COLO829 (cell line): ENCODE measurements around the gene CNTN6.
A peak's percentile ranks its signal among the peaks of the same experiment; 100 is the strongest.

Experiments used
- DNase-seq: peaks from one replicate; pipeline ENCODE4 v3.0.0; 2012; ENCODE audit warnings: low spot score

The CNTN6 gene

DNA sequence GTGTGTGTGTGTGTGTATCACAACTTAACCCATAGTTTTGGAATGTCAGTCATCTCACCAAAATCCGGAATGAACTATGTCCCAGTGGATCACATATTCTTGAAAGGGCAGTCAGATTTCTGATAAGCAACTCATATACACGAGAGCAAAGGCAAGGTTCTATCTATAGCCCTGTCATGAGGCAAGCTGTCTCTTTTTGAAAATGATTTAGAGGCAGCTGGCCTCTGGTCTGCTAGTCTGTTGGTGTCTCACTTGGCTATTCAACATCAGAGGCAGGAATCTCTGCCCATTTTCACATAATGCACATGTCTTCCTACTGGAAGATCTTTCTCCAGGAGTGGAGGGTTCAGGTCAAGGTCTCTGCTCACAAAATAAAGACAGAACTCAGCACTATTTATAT, 79.8 kb downstream of the CNTN6 start:
- no peak for DNase-seq

DNA sequence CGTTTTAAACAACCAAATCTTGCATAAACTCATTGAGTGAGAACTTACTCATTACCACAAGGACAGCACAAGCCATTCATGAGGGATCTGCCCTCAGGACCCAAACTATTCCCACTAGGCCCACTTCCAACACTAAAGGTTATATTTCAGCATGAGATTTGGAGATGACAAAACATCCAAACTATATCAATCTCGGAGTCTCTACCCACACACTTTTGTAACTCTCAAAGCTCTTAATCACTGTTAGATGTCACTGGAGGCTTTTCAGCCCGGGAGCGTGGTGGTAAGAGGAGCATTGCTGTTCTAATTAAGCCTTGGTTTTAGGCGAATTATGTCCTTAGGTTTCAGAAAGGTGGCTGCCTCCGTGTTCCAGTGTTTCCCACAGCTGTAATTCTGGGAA, 86.3 kb downstream of the CNTN6 start:
- DNase-seq: peak; percentile 15

DNA sequence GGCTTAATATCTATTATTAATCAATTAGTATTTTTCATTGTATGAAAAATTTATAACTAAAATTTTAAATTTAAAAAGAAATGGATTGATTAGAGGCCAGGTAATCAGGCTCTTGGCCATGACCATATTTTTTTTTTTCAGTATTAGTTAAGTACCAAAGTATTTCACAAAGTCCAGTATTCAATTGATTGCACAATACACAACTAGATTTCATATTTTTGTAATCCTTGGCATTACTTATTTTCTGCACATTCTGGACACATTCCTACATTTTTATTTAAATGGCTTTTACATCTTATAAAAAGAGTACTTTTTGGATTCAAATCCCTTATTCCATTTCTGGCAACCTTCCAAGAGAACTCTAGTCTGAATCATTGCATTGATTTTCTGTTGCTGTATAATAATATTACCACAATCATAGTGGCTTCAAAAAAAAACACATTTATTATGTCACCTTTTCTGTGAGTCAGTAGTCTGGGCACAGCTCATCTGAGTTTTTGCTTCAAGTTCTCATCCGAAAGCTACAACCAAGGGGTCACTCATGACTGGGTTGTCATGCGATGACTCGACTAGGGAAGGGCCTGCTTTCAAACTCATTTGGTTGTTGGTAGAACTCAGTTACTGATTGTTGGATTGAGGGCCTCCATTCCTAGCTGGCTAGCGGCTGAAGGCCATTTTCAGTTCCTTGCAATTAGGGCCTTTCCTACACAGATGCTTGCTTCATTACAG, 90.7 kb downstream of the CNTN6 start:
- no peak for DNase-seq

DNA sequence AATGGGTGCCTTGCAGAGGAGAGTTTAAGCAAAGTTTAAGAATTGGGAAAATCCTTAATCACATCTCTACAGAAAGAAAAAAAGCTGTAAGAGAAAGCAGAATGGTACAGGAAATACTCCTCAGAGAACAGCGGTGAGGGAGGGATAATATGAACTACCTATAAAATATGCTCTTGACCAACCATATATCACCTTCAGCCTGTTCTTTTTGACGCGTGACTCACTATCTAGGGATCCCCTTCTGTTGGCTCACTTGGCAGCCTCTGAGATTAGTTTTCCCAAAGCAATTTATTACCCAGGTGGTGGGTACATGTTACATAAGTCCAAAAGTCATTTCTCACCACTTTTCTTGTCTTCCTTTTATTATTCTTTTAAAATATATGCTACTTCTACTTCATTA, 97.7 kb downstream of the CNTN6 start:
- DNase-seq: no peak

DNA sequence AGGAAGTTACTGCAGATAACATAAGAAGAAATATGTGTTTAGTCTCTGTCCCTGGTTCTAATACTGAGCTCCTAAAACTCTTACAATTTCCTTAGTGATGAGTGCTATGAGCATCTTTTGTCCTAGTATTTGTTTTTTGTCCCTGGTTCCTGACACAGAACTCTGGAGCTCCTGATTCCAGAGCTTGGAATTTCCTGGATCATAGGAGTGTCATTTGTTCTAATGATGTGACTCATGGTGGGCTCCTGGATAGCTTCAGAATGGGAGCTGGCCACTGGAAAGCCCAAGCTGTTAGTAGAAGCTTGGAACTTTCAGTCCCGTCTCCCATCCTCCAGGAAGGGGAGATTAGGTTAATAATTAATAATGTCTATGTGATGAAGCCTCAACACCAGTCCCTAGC, 98.2 kb downstream of the CNTN6 start:
- DNase-seq: no peak

DNA sequence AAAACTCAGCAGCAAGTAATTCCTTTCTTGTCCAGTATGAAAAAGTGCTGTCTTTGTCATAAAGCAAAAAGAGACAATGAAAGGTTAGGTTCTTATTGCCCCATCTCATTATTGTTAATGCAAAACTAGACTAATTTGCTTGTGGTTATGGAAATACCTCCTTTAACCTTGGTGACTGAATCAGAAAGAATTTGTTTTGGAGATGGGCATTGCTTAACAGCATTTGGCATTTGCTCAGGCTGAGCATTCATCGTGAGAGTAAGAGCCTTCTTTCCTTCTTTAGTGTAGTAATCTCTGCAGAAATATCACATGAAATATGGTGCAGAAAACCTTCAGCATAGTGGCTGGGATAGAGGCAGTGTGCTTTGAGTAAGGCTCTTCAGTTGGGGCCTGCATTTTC, 103.1 kb downstream of the CNTN6 start:
- DNase-seq: no peak

DNA sequence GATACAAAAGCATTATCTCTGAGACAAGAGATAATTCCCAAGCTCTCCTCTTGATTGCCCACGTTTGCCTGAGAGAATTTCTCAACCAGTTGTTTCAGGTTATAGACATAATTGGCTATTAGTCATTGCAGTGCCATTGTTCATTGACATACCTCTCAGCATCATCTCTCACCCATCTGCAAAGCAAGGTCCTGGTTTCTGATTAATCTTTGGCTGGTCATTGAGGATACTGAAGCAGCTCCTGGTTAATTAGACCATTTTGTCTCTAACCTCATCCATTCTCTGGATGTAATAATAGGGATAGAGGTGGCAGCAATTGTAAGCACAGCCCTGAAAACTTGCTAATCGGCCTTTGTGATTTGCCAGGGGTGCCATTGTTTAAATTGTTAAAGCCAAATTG, 104.2 kb downstream of the CNTN6 start:
- no peak for DNase-seq

DNA sequence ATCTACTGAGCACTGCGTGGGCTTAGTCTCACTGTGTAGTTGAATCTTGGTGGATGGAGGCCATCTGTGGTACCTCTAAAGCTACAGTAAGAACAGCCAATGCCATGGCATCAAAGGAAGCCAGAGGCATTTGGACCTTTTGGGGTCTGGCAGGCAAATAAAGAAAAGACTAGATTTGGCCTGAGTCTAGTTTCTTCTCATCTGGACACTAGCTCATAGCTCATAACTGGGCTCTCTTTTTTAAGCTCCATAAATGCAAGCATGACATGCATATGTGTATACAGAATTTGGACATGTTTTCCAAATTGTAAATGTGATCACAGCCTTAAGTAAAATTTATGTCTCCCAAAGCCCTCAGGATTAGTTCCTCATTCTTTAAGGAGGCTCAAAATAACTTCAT, 107.5 kb downstream of the CNTN6 start:
- no peak for DNase-seq

DNA sequence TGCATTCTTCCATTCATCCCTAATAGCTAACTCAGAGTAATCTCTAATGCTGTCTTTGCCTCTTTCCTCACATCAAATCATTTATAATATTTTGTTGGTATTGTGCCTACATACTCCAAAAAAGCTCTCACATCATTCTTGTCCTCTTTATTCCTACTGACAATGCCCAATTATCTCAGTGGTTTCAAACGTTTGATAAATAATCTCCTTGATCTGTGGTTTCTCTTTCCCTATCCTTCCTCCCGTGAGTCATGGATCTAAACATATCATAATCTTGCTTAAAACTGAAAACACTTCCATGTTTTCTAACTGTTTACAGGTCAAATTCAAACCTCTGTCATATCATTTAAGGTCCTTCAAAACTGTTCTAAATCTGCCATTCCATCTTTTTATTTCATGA, 115.1 kb downstream of the CNTN6 start:
- peak; percentile 12 for DNase-seq

DNA sequence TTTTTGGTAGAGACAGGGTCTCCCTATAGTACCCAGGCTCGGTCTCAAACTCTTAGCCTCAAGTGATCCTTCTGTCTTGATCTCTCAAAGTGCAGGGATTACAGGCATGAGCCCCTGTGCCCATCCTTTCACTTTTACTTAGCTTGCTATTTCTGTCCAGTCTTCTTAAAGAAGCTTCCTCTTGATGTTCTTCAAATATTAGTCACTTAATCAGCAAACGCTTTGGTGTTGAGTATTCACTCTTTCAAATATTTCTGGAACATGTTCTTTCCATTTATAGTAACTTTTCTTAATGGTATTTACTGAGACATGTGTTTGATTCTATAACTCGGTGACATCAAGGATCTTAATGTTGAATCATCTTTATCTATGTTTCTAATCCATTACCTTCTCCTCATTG, 122.1 kb downstream of the CNTN6 start:
- DNase-seq: no peak

DNA sequence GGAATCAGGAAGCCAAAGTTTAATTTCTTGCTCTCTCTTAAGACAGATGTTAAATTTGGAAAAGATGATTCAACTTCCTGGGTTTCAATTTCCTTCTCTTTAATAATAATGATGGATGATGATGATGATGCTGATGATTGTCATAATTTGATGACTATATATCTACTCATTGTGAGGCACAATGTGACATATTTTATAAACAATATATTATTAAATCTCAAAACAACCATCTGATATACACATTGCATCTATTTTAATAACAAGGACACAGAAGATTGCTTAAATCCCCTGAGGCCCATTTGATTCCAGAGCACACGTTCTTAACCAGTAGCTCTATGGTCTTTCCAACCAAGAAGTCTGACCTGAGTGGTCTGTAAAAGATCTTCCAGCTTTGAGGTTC, 124.0 kb downstream of the CNTN6 start:
- DNase-seq: no peak

DNA sequence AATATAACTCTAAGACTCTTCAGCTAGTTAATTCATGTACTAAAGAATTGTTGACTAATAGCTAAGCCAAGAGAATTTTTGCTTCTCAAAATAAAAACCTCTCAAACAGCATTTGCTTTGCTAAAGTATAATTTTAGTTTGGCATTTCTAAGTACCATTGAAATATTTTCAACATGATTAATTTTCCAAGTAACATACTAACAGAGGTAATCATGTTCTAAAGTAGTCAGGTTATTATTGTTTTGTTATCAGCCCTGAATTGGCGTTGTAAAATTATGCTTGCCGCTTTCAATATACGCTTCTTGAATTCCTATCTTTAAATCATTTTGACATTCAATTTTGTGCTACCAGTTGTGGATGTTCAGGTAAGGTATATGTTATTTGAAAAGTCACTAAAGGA, 134.3 kb downstream of the CNTN6 start:
- no peak for DNase-seq

DNA sequence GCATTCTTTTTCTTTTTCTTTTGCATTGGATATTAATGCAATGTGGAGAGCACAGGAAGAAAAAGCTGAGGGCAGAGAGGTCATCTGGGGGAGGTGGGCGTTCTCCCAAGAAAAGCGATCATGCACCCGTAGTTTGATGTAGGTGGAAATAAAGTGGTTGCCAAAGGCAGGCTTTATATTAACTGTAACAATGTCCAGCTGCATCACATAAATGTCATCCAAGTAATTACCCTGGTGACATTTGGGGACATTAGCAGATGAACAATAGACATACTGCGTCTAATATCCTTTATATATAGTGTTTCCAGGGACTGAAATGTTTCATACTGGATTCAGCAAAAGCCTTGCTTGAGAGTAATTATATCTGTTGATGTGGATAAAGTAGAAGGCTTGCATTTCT, 135.5 kb downstream of the CNTN6 start:
- DNase-seq: no peak

DNA sequence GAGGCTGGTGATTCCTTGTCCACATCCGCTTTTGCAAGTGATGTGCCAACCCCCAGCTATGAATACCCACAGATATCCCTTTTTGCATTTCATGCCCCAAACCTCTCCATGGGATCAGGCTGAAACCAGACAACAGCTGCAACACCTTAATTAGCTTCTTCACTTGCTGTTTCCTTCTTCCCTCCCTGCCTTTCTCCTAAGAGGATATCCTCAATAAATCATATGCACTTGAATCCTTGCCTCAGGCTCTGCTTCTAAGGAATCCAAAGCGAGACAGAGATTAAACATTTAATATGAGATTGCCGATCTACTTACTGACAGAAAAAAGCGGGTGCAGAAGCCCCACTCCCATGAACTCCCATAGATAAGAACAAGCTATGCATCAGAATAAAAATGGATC, 138.1 kb downstream of the CNTN6 start:
- DNase-seq: no peak

DNA sequence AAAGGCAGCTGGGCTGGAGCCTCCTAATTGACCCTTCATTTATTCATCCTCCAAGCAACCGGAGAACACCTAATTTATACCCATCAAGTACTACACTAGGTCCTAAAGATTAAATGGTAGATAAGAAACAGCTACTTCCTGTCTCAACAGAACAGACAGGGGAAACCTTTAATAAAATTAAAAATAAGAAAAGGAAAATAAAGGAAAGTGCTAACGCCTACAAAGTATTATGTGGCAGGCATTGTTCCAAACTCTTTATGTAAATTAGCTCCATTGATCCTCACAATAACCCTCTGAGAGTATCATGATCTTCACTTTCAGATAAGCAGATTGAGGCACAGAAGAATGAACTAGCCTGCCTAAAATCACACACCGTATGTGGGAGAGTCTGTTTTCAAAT, 139.5 kb downstream of the CNTN6 start:
- no peak for DNase-seq

DNA sequence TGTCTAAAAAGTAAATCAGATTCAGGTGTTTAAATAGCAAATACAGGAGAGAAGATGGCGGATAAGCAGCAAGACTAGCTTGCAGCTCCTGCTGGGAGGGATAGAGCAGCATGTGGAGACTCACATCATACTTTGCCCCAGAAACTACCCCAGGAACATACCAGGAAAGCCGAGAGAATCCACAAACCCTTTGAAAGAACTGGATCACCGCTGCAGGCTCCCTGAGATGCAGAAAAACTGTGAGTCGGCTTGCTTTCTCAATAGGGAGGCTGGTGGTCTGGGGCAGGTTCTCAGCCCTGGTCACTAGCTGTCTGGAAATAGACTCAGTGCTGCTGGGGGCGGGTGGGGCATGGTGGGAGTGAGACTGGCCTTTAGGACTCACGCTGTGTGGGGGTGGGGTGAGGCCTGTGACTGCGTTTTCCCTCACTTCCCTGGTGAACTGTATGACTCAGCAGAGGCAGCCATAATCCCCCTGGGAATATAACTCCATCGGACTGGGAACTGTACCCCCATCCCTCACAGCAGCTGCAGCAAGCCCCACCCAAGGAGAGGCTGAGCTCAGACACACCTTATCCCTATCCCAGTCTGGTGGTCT, 142.8 kb downstream of the CNTN6 start:
- DNase-seq: no peak

DNA sequence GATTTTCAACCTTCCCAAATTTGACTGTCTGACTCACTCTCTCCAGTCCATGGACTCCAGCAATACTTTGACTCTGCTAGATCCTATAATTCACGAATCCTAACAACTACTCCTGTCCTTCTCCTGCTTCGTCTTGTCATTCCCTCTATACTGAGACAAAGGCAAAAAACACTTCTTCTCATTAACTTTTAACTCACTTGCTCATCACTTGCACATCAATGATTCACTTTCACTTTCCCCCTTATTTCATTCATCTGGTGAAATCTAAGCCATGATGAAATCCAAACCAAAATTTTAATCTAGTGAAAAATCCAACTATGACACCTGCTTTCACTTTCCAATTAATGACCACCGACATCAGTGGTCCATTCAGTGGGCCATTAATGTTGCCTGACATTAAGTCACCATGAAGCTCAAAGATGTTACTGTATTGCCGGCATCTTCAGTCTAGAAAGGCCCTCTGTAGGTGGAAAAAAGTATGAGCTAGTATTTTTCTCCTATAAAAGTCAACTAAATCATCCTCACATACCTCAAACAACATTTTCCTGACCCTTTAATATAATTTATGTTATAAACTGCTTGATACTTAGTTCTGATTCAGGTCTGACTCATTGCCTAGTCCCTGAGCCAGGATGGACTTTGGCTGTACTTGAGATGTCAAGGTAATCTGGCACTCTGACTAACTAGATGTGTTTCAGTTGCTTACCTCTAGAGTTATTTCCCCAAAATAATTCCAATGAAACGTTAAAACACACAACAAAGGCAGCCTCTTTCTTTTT, 158.6 kb downstream of the CNTN6 start:
- DNase-seq: peak; percentile 46

DNA sequence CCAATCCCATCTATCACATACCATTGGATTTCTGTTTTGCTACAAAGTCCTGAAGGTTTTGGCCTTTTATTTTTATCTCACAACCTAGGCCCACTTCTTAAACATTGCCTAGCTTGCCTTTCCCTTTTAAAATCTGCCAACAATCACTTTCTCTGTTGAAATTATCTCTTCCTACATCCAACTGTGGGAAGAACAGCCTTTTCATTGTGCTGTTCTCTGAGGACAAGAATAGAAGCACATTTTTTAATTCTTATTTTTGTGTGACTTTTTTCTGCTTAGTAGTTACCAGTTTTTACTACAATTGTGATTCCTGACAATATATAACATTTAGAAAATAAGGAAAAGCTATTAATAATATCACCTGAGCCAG, 159.2 kb downstream of the CNTN6 start:
- DNase-seq: peak; percentile 67

DNA sequence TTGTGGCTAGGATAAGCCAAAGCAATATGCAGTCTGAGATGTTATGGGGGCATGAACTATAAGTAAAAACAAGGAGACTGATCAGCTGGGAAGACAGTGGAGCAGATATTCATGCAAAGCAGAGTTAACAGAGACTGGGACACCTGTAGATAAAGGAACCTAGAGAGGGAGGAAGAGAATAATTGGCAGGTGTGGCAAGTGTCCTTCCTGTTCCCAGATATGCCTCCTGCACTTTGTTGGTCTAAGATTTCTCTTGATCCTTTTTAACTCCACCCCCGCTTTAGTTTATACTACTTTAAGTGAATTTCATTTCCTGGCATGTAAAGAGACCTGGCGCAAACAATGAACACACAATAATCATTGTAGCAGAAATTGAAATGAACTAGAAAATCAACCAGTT, 169.4 kb downstream of the CNTN6 start:
- no peak for DNase-seq

DNA sequence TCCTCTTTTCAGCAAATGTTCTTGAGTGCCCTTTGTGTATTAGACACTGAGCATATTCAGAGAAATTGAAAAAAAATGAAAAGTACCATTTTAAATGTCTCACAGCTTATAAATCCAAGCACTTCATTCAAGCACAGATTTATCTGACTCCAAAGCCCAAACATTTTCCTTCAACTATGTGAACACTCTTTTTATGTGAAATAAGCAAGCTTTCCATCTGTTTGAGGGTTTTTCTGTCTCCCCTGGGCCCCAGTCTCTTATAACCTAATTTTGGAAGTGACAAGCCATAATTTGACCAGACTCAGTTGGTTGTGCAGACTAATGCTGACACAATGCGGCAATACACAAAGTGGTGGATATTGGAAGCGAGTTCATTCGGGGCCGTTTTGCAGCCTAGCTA, 170.3 kb downstream of the CNTN6 start:
- DNase-seq: no peak

DNA sequence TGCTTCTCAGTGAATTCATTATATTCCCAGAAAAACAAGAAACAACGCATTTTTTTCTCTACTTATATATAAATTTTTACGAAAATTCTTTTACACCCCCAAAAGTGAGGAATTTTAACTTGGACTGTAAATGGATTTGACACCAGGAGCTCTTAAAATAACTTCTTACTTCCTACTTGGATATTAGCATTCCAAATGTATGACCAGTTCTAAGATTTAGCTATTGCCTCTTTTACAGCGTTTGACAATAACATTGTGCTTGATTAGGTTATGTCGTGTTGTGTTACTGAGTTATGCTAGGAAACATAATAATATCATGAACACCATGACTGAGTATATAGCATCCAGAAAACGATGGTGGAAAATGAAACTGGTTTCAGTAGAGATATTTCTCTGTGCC, 177.0 kb downstream of the CNTN6 start:
- DNase-seq: no peak

DNA sequence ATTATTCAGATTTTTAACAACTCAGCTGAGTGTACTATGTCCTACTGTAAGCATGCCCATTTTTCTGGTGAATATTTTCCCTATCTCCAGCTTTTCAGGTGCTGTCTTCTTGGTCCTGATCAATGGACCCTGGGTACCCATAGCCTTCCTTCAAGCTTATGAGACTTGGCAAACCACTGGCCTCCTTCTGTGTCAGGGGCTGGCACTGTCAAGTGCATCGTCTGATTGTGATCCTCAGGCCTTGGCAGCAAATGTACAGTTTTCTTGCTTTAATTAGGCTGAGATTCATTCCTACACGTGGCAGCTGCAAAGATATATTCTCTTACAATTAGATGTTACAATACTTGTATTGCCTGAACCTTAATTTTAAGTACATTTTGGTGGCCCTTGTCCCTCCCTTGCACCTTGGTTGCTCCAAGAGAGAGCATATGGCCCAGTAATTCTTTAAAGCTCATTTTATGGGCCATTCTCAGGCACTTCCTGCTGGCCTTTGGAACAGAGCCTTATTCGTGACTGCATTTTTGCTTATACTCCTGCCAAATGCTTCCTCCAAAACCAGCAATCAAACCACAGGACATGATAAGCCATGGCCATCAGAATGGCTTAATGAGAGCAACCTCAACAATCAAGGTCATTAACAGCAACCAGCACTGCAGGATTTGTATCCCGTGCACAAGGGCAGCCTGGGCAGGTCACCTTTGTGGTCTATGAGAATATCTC, 179.9 kb downstream of the CNTN6 start:
- DNase-seq: no peak

DNA sequence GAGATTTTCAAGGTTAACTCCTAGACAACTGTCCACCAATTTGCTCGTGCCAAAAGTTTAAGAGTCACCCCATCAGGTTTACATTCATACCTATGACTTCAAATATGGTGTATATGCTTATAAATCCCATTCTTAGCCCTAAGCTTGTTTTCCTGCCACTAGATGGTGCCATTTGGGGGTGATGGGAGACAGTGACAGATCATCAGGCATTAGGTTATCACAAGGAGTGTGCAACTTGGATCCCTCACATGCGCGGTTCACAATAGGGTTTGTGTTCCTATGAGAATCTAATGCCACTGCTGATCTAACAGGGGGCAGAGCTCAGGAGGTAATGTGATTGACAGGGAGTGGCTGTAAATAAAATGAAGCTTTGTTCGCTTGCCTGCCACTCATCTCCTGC, 182.7 kb downstream of the CNTN6 start:
- no peak for DNase-seq
